AG08395 (cell line): ENCODE measurements around the gene ADD2.
"Not testable (repeated sequence)": the region's sequence is repeated elsewhere in the genome, so short reads cannot be mapped to it uniquely, and the experiment has no call there.

Experiments used
- DNase-seq: peaks from one replicate; pipeline ENCODE4 v3.0.0; 2012; ENCODE audit warnings: mixed read lengths, low spot score

Gene ADD2

GRCh38 chr2:70767699-70768589, at the start of gene ADD2:
ADD2 (minus strand) TSS chr2:70768200; CDS start chr2:70706408, 61,792 bp downstream.
- DNase-seq, result peak; percentile 73

- no peak for DNase-seq
Observed at GRCh38 chr2:70817284-70817954, 49.4 kb upstream of the ADD2 start.

GRCh38 chr2:70816726-70817125, 48.7 kb upstream of the ADD2 start:
- no peak for DNase-seq

- DNase-seq, result no peak
Observed at GRCh38 chr2:70808983-70809958, 41.3 kb upstream of the ADD2 start.

DNA sequence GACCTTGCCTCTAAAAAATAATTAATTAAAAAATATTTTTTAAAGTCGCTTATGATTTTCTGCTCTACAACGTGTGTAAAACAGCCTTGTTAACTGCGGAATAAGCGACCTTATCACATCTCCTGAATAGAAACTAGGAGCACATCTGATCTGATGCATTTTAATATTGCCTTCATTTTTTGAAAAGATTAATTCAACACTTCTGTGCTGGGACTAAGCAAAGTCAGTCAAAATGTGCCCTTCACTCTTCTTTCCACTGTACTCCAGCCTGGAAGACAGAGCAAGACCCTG, 39.8 kb upstream of the ADD2 start:
- no peak for DNase-seq

- DNase-seq, result no peak
Observed at GRCh38 chr2:70807102-70807827, 39.3 kb upstream of the ADD2 start.

DNA sequence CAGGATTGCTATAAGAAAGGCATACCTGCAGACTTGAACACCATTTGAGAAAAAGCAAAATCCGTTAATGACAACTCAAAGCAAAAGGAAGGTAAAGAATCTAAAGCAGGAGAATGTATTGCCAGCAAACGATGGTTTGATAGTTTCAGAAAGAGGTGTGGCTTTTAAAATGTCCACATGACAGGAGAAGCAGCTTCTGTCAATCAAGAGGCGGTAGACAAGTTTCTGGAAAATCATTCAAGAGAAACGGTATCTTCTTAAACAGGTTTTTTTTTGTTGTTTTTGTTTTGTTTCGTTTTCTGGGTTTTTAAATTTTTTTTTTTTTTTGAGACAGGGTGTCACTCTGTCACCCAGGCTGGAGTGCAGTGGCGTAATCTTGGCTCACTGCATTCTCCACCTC, 38.6 kb upstream of the ADD2 start:
- no peak for DNase-seq

GRCh38 chr2:70806013-70806412, 38.0 kb upstream of the ADD2 start:
- DNase-seq, result no peak

GRCh38 chr2:70801607-70802263, 33.7 kb upstream of the ADD2 start:
- DNase-seq, result no peak

DNA sequence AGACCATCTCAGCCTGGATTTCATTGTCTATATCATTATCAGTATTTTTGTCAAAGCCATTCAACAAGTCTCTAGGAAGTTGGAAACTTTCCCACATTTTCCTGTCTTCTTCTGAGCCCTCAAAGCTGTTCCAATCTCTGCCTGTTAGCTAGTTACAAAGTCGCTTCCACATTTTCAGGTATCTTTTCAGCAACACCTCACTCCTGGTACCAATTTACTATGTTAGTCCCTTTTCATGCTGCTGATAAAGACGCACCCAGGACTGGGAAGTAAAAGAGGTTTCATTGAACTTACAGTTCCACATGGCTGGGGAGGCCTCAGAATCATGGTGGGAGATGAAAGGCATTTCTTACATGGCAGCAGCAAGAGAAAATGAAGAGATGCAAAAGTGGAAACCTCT, 31.7 kb upstream of the ADD2 start:
- no peak for DNase-seq

GRCh38 chr2:70797996-70798395, 30.0 kb upstream of the ADD2 start:
- not testable (repeated sequence) for DNase-seq

DNA sequence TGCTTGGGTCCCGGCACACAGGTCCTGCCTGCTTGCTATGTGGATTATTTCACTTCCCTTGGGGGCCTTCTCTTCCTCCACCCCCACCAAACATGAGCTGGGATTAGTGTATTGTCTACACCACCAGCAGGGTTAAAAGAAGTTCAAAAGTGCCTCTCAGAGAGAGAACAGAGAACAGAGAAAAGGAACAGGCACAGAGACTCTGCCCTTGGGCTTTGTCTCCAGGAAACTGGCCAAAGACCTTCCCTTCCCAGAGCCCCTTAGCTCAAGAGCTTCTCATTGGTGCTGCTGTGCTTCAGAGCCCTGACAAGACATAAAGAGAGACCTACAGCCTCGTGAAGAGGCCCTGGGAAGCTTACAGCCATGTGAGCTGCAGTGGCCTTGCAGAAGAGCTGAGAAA, 29.5 kb upstream of the ADD2 start:
- no peak for DNase-seq

DNA sequence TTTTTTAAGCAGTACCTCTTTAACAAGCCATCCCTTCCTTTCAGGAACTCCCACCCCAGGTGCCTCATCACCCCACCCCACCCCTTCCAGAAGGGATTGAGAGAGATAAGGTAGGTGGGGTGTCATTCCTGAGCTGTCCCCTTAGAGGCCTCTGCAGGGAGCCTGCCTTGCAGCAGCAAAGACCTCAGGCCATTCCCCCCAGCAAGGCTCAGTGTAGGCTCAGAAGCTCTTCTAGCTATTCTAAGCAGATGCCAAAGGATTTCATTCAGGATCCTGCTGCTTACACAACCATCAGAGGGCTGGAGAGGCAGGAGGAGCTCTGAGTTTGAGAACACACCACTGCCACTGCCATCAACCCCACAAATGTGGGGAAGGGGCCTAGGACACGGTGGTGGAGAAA, 28.3 kb upstream of the ADD2 start:
- DNase-seq, result no peak

DNA sequence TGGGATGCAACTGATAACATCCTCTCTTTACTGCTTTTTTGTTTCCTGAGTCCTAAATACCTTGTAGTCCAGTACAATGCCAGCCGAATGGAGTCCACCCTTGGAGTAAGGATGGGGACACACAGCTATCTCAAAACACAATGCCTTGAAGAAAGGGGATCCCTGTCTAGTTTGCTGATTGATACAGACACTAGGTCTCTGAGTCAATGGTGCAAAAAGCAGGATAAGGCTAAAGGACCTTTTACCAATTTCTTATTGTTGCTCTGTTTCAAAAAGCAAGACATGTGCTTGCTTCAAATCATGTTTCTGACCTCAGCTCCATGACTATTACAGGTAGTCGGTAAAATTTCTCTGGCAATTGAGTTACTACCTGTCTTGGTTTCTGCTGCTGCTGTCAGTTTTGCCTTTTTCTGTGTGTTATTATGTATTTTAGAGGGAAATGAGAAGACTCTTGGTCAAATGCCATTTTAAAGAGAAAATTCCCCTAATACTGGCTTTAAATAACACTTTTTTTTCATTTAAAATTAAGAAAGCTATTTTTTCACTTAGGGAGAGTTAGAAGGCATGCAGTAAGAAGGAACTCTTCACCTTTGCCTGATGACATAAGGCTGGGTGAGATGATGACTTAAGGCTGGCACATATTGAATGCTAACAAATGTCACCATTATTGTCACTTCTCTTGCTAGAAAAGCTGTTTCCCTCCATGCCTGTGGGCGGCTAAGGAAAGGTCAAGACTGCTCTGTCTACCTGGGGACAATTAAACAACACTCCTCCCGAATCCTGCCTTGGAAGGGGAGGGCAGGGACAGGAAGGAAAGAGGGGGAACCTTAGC, 27.4 kb upstream of the ADD2 start:
- DNase-seq, result no peak

- no peak for DNase-seq
Observed at GRCh38 chr2:70793450-70793849, 25.4 kb upstream of the ADD2 start.

GRCh38 chr2:70790136-70790828, 22.3 kb upstream of the ADD2 start, which contains the start of gene FIGLA:
FIGLA (minus strand) TSS chr2:70790643; CDS start chr2:70790638, 5 bp downstream.
- no peak for DNase-seq

DNA sequence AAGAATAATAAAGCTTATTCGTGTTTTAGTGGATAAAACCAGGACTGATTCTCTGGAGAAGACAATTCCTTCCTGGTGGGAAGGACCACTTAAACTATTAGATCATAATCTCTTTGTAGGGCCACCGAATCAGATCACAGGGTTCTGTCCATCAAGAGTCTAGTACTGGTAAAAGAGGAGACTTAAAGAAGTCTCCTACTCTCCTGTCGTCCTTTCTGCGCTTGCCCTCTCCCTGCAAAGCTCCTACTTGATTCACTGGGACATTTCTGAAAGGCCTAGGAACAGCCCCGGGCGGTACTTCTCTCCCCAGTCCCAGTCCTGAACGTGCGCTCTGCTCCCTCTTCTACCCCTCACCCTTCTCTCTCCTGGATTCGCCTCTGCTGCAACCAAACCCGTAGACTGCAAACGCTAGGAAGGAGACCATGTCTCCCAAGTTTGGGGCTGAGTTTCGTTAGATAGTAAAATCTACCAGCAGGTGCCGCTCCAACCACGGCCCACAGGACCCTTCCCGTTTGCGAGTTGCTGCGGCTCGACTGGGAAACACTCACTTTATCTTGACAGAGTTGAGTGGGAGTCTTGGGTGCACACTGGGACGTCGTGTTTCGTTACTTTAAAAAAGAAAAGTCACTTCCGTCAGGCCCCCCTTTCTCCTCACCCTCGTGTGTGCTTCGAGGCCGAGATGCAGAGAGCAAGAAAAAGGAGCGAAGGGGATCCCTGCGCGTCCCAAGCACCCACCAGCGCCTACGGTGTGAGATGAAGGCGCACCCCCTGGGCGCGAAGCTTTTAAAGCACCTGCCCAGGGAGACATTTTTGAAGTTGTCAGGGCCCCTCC, 21.5 kb upstream of the ADD2 start:
- DNase-seq, result peak; percentile 73

- DNase-seq, result peak; percentile 54
Observed at GRCh38 chr2:70785137-70785911, 17.3 kb upstream of the ADD2 start.
